Measurements from ENCODE around the gene KBTBD12. TPM values are rescaled to one million over a fixed set of nuclear protein-coding genes. Genes with fewer than 3 reads are reported as not detected.

Gene KBTBD12
- total and polyA plus RNA-seq, 2 donors (not counting 3 experiments of a cell fraction or from before 2014, with no cell fraction given) = not detected

DNA sequence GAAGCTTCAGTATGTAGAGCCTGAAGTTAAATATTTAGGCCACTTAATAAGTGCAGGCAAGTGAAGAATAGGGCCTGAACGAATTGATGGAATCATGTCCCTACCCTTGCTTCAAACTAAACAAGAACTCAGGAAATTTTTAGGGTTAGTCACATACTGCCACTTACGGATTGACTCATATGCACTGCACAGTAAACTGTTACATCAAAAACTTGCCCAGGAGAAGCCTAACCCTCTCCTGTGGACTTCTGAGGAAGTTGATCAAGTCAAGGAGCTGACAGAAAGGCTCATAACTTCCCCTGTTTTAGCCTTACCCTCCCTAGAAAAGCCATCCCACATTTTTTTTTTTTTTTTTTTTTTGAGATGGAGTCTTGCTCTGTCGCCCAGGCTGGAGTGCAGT lies 20.6 kb upstream of the KBTBD12 start:
- intact Hi-C loops (cut with micrococcal nuclease) (no loop called here), dilution Hi-C loops (cut with MboI; ENCODE audit: extremely low pct_ligation_motif_present, low sequenced_read_pairs) (no loop called here)
- FAIRE-seq (no peak), DNase-seq (ENCODE audit: low read depth, low spot score) (no peak)
- H3K4me2 ChIP-seq (ENCODE audit: insufficient read depth, low read length) = no peak overlapping the region
- H3K9me3 ChIP-seq (replicated peaks; ENCODE audit: control insufficient read depth, insufficient read depth, low read length) = no peaks in the 10 kb centered on the region
- H3K79me2 ChIP-seq (ENCODE audit: control insufficient read depth, insufficient read depth, low read length) = no peaks in the 10 kb centered on the region
- TF ChIP-seq, protein P1, sequence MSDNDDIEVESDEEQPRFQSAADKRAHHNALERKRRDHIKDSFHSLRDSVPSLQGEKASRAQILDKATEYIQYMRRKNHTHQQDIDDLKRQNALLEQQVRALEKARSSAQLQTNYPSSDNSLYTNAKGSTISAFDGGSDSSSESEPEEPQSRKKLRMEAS (IDR thresholded peaks at IDR 0.05; ENCODE audit: insufficient read depth, insufficient read length) = no peak
- no peak for TF ChIP-seq GATA2 (IDR thresholded peaks at IDR 0.05; ENCODE audit: insufficient read depth, insufficient read length, low read depth, low read length)
- TF ChIP-seq POLR2A (IDR thresholded peaks at IDR 0.05; ENCODE audit: low read depth, low read length) = no peak
- no peak for TF ChIP-seq POLR2AphosphoS5 (IDR thresholded peaks at IDR 0.05; ENCODE audit: insufficient read depth, low read depth, low read length)
- TF ChIP-seq EZH2 (IDR thresholded peaks at IDR 0.05; ENCODE audit: borderline replicate concordance, low read depth, low read length, severe bottlenecking) = no peak
- no peak for TF ChIP-seq FOS (IDR thresholded peaks at IDR 0.05; ENCODE audit: borderline replicate concordance, insufficient read depth, low read length)
- no peak for TF ChIP-seq MYC (IDR thresholded peaks at IDR 0.05; ENCODE audit: low read depth, low read length)
- TF ChIP-seq, protein P2, sequence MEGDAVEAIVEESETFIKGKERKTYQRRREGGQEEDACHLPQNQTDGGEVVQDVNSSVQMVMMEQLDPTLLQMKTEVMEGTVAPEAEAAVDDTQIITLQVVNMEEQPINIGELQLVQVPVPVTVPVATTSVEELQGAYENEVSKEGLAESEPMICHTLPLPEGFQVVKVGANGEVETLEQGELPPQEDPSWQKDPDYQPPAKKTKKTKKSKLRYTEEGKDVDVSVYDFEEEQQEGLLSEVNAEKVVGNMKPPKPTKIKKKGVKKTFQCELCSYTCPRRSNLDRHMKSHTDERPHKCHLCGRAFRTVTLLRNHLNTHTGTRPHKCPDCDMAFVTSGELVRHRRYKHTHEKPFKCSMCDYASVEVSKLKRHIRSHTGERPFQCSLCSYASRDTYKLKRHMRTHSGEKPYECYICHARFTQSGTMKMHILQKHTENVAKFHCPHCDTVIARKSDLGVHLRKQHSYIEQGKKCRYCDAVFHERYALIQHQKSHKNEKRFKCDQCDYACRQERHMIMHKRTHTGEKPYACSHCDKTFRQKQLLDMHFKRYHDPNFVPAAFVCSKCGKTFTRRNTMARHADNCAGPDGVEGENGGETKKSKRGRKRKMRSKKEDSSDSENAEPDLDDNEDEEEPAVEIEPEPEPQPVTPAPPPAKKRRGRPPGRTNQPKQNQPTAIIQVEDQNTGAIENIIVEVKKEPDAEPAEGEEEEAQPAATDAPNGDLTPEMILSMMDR (IDR thresholded peaks at IDR 0.05; ENCODE audit: extremely low read depth in 1 of 2, insufficient read depth in 1 of 2, low read depth in 1 of 2, low read length in 2 of 2) = no peak
- TF ChIP-seq JUN (IDR thresholded peaks at IDR 0.05; ENCODE audit: borderline replicate concordance, insufficient read depth, insufficient read length, low read depth) = no peak
- no peaks in the 10 kb centered on the region for H3K9me1 ChIP-seq (replicated peaks; ENCODE audit: control insufficient read depth, extremely low read depth, insufficient read depth, low read length)
- CTCF ChIA-PET = no interaction called here
- H2AFZ ChIP-seq (ENCODE audit: low read depth, low read length) = no peak overlapping the region
- H3K9ac ChIP-seq (replicated peaks; ENCODE audit: extremely low read depth, insufficient read depth, low read length) = no peak overlapping the region
- POLR2A ChIA-PET = no interaction called here
- no TSS peak for BruUV-seq (replicated peaks)
- H3K4me3 ChIP-seq (replicated peaks in 1 of 3; ENCODE audit: insufficient read depth in 1 of 3, low read depth in 1 of 3, low read length in 3 of 3) = no peak overlapping the region
- H3K27ac ChIP-seq (ENCODE audit: insufficient read depth, low read depth, low read length) = no peak overlapping the region
- no peaks in the 10 kb centered on the region for H3K36me3 ChIP-seq (ENCODE audit: control insufficient read depth in 2 of 2, extremely low read depth in 1 of 2, insufficient read depth in 2 of 2, low read length in 2 of 2)
- H3K4me1 ChIP-seq (ENCODE audit: control insufficient read depth, extremely low read depth, insufficient read depth, low read length) = no peaks in the 10 kb centered on the region
- H4K20me1 ChIP-seq (replicated peaks; ENCODE audit: control insufficient read depth, extremely low read depth, insufficient read depth, low read length) = no peaks in the 10 kb centered on the region
- peaks cover 0 to 4% of the 10 kb centered on the region in 2 experiments for H3K27me3 ChIP-seq (ENCODE audit: control insufficient read depth in 2 of 2, insufficient read depth in 2 of 2, low read length in 2 of 2)
